K562 (cell line): ENCODE measurements around the gene USH2A. TPM values are rescaled to one million over a fixed set of nuclear protein-coding genes. Genes with fewer than 3 reads are reported as not detected.
A peak's percentile ranks its signal among the peaks of the same experiment; 100 is the strongest.

ENCODE experiments used
- ATAC-seq: fragments of 200-7000 bp; cut with Tn5 transposase; 3 replicates; pipeline ENCODE4 v1.9.1; 2020; ENCODE audit warnings: moderate library complexity
- BruUV-seq: library from RNA; stranded (reverse); fragments of 400-500 nt; replicated peaks from 2 replicates; lab custom pipeline; 2021; lab: Mats Ljungman, UMichigan
- CTCF ChIA-PET: fragments of 300-600 bp; formaldehyde crosslinking; extraction: SDS; loops from one replicate; lab custom pipeline; 2021; ENCODE audit warnings: low intra/inter-chr PET ratio; lab: Yijun Ruan, JAX
- POLR2A ChIA-PET: fragments of 300-600, 350-650 bp; sonication (Branson Sonifier 250); formaldehyde crosslinking; extraction: SDS; loops from one replicate; lab custom pipeline; 2021; ENCODE audit warnings: antibody characterized with exemption, inconsistent platforms; lab: Yijun Ruan, JAX
- DNase-seq, 4 experiments: peaks; one replicate each; pipeline versions ENCODE4 v3.0.0 to v3.0.0-alpha.2; 2011 to 2018; ENCODE audit warnings: low spot score in 3 of 4, mixed read lengths in 3 of 4; ENCODE audit errors: extremely low read depth in 1 of 4
- FAIRE-seq: peaks from 2 replicates; lab custom pipeline; 2011; peaks lifted over from hg19 to GRCh38; lab: Jason Lieb, UNC
- H2AFZ ChIP-seq: 2 replicates; pipeline ENCODE4 v1.6.0; 2011; ENCODE audit warnings: low read depth, low read length, control low read depth, inconsistent platforms
- H3K27ac ChIP-seq: fragments of 200-600 bp; 3 replicates; pipeline ENCODE4 v1.8.0; 2011; ENCODE audit warnings: low read depth, mild to moderate bottlenecking, control low read depth, inconsistent platforms, low read length, moderate library complexity, mixed read lengths; ENCODE audit errors: extremely low read depth
- H3K27me3 ChIP-seq, 2 experiments: fragments of 300-600 bp in 1 of 2; 2 replicates in 1 of 2; 3 replicates in 1 of 2; pipeline versions ENCODE4 v1.6.0 to v1.8.0; 2011; ENCODE audit warnings: inconsistent platforms in 2 of 2, low read length in 2 of 2, mild to moderate bottlenecking in 1 of 2, mixed read lengths in 1 of 2, moderate library complexity in 1 of 2; ENCODE audit not compliant: control insufficient read depth in 2 of 2, insufficient read depth in 2 of 2
- H3K36me3 ChIP-seq: fragments of 300-600 bp; 3 replicates; pipeline ENCODE4 v1.8.0; 2011; ENCODE audit warnings: mild to moderate bottlenecking, low read length, inconsistent platforms; ENCODE audit not compliant: control insufficient read depth, insufficient read depth
- H3K4me1 ChIP-seq, 2 experiments: fragments of 200-600 bp in 1 of 2; replicated peaks in 1 of 2; 2 replicates in 1 of 2; 3 replicates in 1 of 2; pipeline versions ENCODE4 v1.5.1 to v1.8.0; 2011; ENCODE audit warnings: inconsistent platforms in 2 of 2, low read length in 2 of 2, mild to moderate bottlenecking in 1 of 2, mixed read lengths in 1 of 2, moderate library complexity in 1 of 2; ENCODE audit not compliant: control insufficient read depth in 2 of 2, insufficient read depth in 2 of 2
- H3K4me2 ChIP-seq: 2 replicates; pipeline ENCODE4 v1.6.1; 2011; ENCODE audit warnings: low read length, control low read depth, inconsistent platforms, mixed read lengths; ENCODE audit not compliant: insufficient read depth
- H3K4me3 ChIP-seq: fragments of 200-600 bp; sonication (generic), shearing (Covaris generic); 2 replicates; pipeline ENCODE4 v1.5.1; 2016; ENCODE audit warnings: control low read depth, inconsistent platforms
- H3K79me2 ChIP-seq: fragments of 200-600 bp; 3 replicates; pipeline ENCODE4 v1.8.0; 2011; ENCODE audit warnings: low read length, inconsistent platforms; ENCODE audit not compliant: control insufficient read depth, insufficient read depth
- H3K9ac ChIP-seq, 2 experiments: 2 replicates each; pipeline versions ENCODE4 v1.6.0 to v1.6.1; 2011; ENCODE audit warnings: low read depth in 2 of 2, low read length in 2 of 2, control low read depth in 1 of 2, inconsistent platforms in 1 of 2, mild to moderate bottlenecking in 1 of 2, mixed read lengths in 1 of 2; ENCODE audit not compliant: insufficient read depth in 1 of 2
- H3K9me1 ChIP-seq: one replicate; pipeline ENCODE4 v1.6.0; 2011; ENCODE audit warnings: inconsistent platforms, mild to moderate bottlenecking, low read length, moderate library complexity; ENCODE audit not compliant: control insufficient read depth, insufficient read depth
- H3K9me3 ChIP-seq: replicated peaks from 2 replicates; pipeline ENCODE4 v1.5.1; 2011; ENCODE audit warnings: low read depth, low read length, inconsistent platforms; ENCODE audit not compliant: control insufficient read depth, insufficient read depth
- H4K20me1 ChIP-seq: replicated peaks from 2 replicates; pipeline ENCODE4 v1.6.1; 2011; ENCODE audit warnings: low read length, inconsistent platforms, mixed read lengths; ENCODE audit not compliant: control insufficient read depth, insufficient read depth
- CBX3 ChIP-seq, 2 experiments: IDR thresholded peaks; 1 replicate in 1 of 2; 2 replicates in 1 of 2; pipeline ENCODE4 v1.6.1; 2012; ENCODE audit warnings: inconsistent platforms in 2 of 2, low read length in 2 of 2, borderline replicate concordance in 1 of 2, control low read depth in 1 of 2
- CREB5 ChIP-seq: fragments of 250-450 bp; sonication (Bioruptor Pico); IDR thresholded peaks from 2 replicates; pipeline ENCODE4 v1.5.0; 2020; ENCODE audit warnings: mild to moderate bottlenecking
- FOXJ3 ChIP-seq: sonication (generic); formaldehyde crosslinking; IDR thresholded peaks from 2 replicates; pipeline ENCODE4 v1.4.0; 2020; ENCODE audit warnings: mild to moderate bottlenecking, missing genetic modification reagents
- GABPB1 ChIP-seq: sonication (generic); formaldehyde crosslinking; IDR thresholded peaks from 2 replicates; pipeline ENCODE4 v1.8.0; 2022; ENCODE audit warnings: mild to moderate bottlenecking, missing genetic modification reagents
- JUNB ChIP-seq: fragments of 450-650 bp; formaldehyde crosslinking; conservative IDR thresholded peaks from 2 replicates; pipeline ENCODE4 v1.4.0; 2020; ENCODE audit warnings: mild to moderate bottlenecking
- NFIC ChIP-seq: fragments of 450-650 bp; IDR thresholded peaks from 2 replicates; pipeline ENCODE4 v1.6.1; 2017; ENCODE audit warnings: mild to moderate bottlenecking, inconsistent platforms
- PTBP1 ChIP-seq: fragments of 200-400 bp; formaldehyde crosslinking; IDR thresholded peaks from 2 replicates; pipeline ENCODE4 v1.6.1; 2017; ENCODE audit warnings: low read depth, low read length
- RAD51 ChIP-seq: fragments of 450-650 bp; IDR thresholded peaks from 2 replicates; pipeline ENCODE4 v1.7.1; 2016; ENCODE audit warnings: low read depth, mild to moderate bottlenecking, borderline replicate concordance
- RBM22 ChIP-seq: fragments of 200-400 bp; formaldehyde crosslinking; IDR thresholded peaks from 2 replicates; pipeline ENCODE4 v1.6.1; 2018; ENCODE audit warnings: low read length, low read depth; ENCODE audit not compliant: poor library complexity, severe bottlenecking
- WGBS: fragments of 100-300 bp; shearing (Covaris generic); methylation state at CpG from one replicate; pipeline ENCODE4 v1.1.6; 2016; ENCODE audit warnings: low coverage, mixed read lengths; ENCODE audit not compliant: insufficient coverage; ENCODE audit errors: missing lambda C conversion rate; 5-methylcytosine and 5-hydroxymethylcytosine counted together
- in situ Hi-C: fragments of 300-500 bp; cut with MboI; formaldehyde crosslinking; loops from 4 replicates; pipeline ENCODE4 v1.15.0; 2018; ENCODE audit warnings: inconsistent platforms, mixed read lengths
- intact Hi-C: fragments of 100-400 bp; cut with micrococcal nuclease; formaldehyde crosslinking; loops from 2 replicates; pipeline ENCODE4 v1.14.2; 2022
- polyA plus RNA-seq, 8 experiments: library from polyadenylated mRNA; depleted of rRNA in 4 of 8; stranded (reverse) in 5 of 8; unstranded in 3 of 8; fragments of >200 nt; fragmentation: Nextera tagmentation in 2 of 8; fragmentation: Illumina TruSeq in 1 of 8; extraction: Ambion mirVana in 2 of 8; extraction: Trizol in 1 of 8; gene quantifications; 2 replicates each; pipeline versions ENCODE4 v1.2.1 to v1.2.3, GENCODE V29; 2011 to 2014; ENCODE audit warnings: inconsistent platforms in 1 of 8, missing spikeins in 1 of 8
- total RNA-seq, 7 experiments: library from RNA; depleted of rRNA in 6 of 7; stranded (reverse); fragments of >200 nt in 6 of 7; fragmentation: Illumina TruSeq in 2 of 7; extraction: Trizol in 2 of 7; gene quantifications; 2 replicates each; pipeline versions ENCODE4 v1.2.1 to v1.2.3, GENCODE V29; 2011 to 2021; ENCODE audit warnings: low replicate concordance in 1 of 7

The USH2A gene
- total and polyA plus RNA-seq, 9 of the 15 experiments (the other 6 are each of a cell fraction or from before 2014, with no cell fraction given): under 0.01 TPM; not detected in 7

GRCh38 chr1:215599418-215600074 is 823.7 kb downstream of the USH2A start:
- Histone ChIP-seq H3K36me3 (peaks cover 81% of the 10 kb centered on the region), H2AFZ (no peak overlapping the region), H3K9me3 (no peaks in the 10 kb centered on the region), H3K9ac (no peak overlapping the region), H3K4me3 (no peak overlapping the region), H3K4me2 (no peak overlapping the region), H3K79me2 (0 out of 3 replicates have a peak, but pooled peaks cover 3% of the 10 kb centered on the region), H3K9me1 (no peaks in the 10 kb centered on the region), H3K4me1 (no peaks in the 10 kb centered on the region; a peak in 1 of 5 replicates), H4K20me1 (no peaks in the 10 kb centered on the region), H3K27me3 (no peaks in the 10 kb centered on the region), H3K27ac (no peak overlapping the region)
- FAIRE-seq (peak; percentile 15), ATAC-seq (peak; percentile 86), DNase-seq (peak in 3 of 4 experiments; percentile 12 to 53 (median 23))
- POLR2A ChIA-PET: interaction anchor here (0.6 to 0.9 kb wide), 2 partner anchors 18 to 973 kb away, joined by 3 read pairs; no protein-coding TSS in a partner anchor
- CTCF ChIA-PET: no interaction called here
- peak; percentile 84 for TF ChIP-seq NFIC
- TF ChIP-seq FOXJ3 (CRISPR knock-in tag): no peak
- 0 out of 2 replicates have a peak, but pooled peaks have one; percentile 36 for TF ChIP-seq RAD51
- intact Hi-C loops (loop anchor here (10.0 kb wide), 2 partner anchors 65 to 385 kb away; no protein-coding TSS in a partner anchor), in situ Hi-C loops (no loop called here)
- BruUV-seq: no TSS peak
- 60% methylated on average over 3 of the region's 3 CpGs for whole genome bisulfite sequencing

GRCh38 chr1:215597961-215598360 is 825.3 kb downstream of the USH2A start:
- in situ Hi-C loops: no loop called here
- H3K36me3 ChIP-seq: peaks cover 66% of the 10 kb centered on the region
- H3K79me2 ChIP-seq: peaks cover 10% of the 10 kb centered on the region; the same call in 1 of the 3 replicates
- H3K9me1 ChIP-seq: no peaks in the 10 kb centered on the region
- no peak overlapping the region for H3K4me2 ChIP-seq
- H3K27me3 ChIP-seq: no peaks in the 10 kb centered on the region
- intact Hi-C loops: loop anchor here (2.0 kb wide), 1 partner anchor 29 kb away; no protein-coding TSS in a partner anchor
- BruUV-seq: no TSS peak
- no peaks in the 10 kb centered on the region; a peak in 1 of 5 replicates for H3K4me1 ChIP-seq
- CTCF ChIA-PET: no interaction called here
- no peak for TF ChIP-seq RBM22
- no peak for TF ChIP-seq GABPB1 (CRISPR knock-in tag)
- no peak for TF ChIP-seq CREB5
- TF ChIP-seq CBX3 (IDR thresholded peaks at IDR 0.05; ENCODE audit: borderline replicate concordance in 1 of 2, low read length in 2 of 2): no peak
- TF ChIP-seq JUNB: no peak
- TF ChIP-seq PTBP1: no peak
- TF ChIP-seq, all 486 proteins: peak for 0
- no peak overlapping the region for H2AFZ ChIP-seq
- H3K27ac ChIP-seq: no peak overlapping the region
- no peak for ATAC-seq
- H3K9me3 ChIP-seq: no peaks in the 10 kb centered on the region
- no peaks in the 10 kb centered on the region for H4K20me1 ChIP-seq
- no peak overlapping the region for H3K4me3 ChIP-seq
- no peak for DNase-seq
- POLR2A ChIA-PET: no interaction called here
- H3K9ac ChIP-seq: no peak overlapping the region
- no peak for FAIRE-seq
